HG03108 (cell line): ENCODE data around the gene ELL3.
"Not testable (repeated sequence)": the region's sequence is repeated elsewhere in the genome, so short reads cannot be mapped to it uniquely, and the experiment has no call there.

Source experiments
- ATAC-seq: cut with Tn5 transposase; IDR thresholded peaks from one replicate; pipeline ENCODE4 v1.9.1; 2021; ENCODE audit warnings: moderate library complexity; ENCODE audit not compliant: unreplicated experiment

Gene ELL3

DNA sequence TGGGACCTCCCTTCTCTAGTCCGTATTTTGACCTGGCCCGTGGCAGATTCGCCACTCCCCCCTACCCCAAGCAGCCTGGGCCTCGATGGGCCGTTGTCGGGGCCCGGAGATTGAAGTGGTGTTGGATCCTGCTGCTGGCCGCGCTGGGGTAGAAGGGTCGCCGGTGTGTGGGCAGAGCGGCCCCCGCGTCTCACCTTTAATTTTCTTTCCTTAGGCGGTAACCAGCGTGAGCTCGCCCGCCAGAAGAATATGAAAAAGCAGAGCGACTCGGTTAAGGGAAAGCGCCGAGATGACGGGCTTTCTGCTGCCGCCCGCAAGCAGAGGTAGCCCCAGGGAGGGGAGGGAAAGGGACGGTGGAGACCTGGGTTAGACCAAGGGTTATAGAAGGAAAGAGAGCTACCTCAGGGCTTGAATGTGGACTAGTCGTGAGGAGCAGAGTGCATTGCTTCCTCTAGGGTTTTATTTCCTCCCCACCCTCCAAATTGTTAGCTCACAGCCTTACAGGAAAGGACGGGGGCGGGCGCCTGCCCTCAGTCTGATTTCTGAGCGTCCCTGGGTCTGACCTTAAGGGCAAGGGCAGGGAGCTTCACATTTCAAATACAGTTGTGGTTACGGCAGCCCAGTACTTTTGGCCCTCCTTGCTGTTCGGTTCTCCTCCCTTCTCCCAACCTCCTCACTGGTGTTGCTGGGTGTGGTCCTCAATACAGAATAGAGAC, 16.2 kb upstream of the ELL3 start:
- no peak for ATAC-seq

- peak; percentile 89 for ATAC-seq
These were observed 15.4 kb upstream of the ELL3 start, which contains the start of gene SERF2 for GRCh38 chr15:43791993-43792760. TSS of gene SERF2 (plus strand) at chr15:43792320. CDS start at chr15:43792377, 57 bp downstream.

GRCh38 chr15:43789409-43789808, 12.6 kb upstream of the ELL3 start:
- ATAC-seq = no peak

DNA sequence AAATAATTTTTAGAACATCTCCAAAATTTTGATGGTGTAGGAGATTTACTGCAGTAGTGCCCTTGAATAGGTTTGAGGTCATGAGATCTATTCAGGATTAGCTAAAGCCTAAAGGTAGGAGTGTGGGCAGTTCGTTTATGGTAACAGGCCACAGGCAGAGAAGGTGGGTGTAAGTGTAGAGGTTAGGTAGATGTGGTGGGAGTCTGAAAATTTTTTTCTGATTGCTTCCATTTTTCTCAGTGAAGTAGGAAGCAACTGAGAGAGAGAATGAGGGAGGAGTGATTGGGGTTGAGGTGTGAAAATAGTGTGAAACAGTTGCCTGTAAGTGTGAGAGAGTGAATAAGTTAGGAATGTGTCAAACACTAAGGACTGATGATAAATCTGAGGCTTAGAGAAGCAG, 2.2 kb upstream of the ELL3 start:
- no peak for ATAC-seq

GRCh38 chr15:43777267-43777914, 625 bp upstream of the ELL3 start:
- peak; percentile 36 for ATAC-seq

DNA sequence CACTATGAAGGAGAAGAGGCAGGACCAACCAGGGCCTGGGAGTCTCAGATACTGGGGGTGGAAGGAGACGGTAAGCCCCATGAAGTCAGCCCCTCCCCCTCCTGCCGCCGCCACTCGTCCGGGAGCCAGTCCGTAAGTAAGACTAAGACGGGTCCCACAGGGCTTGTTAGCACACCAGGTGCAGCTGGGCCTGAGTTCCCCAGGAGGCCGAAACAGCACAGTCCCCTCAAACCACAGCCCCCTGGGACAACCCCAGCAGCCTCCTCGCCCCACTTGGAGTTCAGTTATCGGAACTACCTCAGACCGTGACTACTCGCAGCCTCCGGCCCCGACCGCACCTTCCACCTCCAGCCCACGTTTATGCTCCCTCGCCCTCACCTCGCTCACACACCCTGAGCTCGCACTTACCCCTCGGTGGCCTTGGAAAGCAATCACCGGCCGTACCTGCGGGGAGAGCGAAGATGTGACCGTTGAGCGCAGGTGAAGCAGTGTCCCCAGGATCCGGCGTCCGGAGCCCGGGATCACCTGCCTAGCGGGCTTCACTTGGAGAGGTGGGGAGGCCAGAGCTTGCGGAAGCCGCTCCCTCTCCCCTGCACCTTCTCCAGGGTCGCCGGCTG, 557 bp downstream of the ELL3 start:
- ATAC-seq = peak; percentile 63

DNA sequence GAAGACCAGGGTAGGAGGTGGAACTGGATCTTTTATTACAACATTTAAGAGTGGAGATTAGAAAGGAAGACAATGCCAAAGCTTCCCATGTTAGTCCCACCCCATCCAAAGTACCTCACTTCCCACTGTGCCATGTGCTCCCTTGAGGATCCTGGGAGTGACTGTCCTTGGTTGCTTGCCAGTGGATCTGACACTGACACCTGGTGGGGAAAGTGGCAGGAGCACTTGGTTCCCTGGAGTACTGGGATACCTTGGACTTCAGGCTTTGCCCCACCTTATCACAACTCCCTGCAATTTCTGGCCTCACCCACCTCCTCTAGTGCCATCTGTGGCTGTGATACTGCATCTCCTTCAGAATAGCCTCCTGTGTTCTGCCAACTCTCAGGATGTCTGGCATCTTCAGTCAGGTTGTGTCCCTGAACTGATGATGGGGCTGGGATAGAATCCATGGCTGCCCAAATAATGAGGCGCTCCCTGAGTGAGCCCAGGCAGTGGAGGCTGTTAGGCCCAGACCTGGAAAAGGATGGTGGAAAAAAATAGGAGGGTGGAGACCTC, 1.3 kb downstream of the ELL3 start:
- no peak for ATAC-seq

DNA sequence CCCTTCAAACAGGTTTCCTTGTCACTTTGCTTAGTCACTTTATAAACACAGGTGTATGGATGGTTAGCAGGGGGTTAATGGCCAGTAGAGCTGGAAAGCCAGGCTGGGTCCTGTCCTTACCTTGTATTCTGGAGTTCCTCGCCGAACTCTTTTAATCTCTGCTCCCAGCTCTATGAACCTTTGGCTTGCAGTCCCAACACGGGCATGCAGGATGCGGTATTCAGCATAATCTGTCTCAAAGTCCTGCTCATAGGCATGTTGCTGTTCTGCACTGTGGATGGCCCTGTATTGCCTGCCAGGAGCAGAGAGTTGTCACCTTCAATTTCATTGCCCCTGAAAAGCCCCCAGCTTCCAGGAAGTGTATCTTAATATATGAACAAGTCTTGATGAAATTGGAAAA, 2.7 kb downstream of the ELL3 start:
- no peak for ATAC-seq

- ATAC-seq = no peak
These were observed 4.1 kb downstream of the ELL3 start for GRCh38 chr15:43772624-43773023.

DNA sequence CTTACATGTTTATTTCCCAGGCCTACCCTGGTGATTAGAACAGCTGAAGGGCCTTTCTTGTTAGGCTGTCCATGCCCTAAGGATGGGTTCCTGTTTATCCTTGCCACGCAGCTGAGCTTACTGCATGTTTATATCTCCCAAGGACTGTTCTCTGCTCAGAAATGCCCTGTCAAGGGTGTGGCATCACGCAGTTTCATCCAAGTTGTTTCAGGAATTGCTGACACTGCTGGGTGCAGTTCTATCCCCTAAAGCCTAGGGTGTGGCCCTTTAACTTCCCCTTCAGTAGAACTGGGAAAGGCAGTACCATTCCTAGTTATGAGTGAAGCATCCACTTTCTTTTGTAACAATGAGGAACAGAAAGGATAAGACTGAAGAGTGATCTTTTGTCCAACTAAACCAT, 5.0 kb downstream of the ELL3 start:
- no peak for ATAC-seq

- ATAC-seq = no peak
These were observed 7.1 kb downstream of the ELL3 start for GRCh38 chr15:43769584-43770228.

GRCh38 chr15:43763819-43764446, 12.8 kb downstream of the ELL3 start:
- ATAC-seq = no peak

DNA sequence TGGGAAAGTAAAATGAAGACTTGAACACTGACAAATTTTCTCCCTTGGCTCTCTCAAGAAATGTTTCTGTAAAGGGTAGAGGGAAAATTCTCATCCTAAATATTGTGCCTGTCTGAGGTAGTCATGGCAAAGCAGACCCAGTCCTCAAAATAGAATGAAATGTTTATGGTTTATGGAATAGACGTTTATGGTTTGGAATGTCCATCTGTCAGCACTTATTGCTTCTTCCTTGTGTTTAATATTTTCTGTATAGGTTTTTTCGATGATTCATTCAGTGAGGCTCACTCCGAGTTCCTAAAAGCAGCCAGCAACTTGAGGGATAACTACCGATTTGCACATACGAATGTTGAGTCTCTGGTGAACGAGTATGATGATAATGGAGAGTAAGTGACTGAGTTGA, 13.9 kb downstream of the ELL3 start:
- no peak for ATAC-seq

- no peak for ATAC-seq
These were observed 24.9 kb downstream of the ELL3 start for GRCh38 chr15:43751885-43752284.

DNA sequence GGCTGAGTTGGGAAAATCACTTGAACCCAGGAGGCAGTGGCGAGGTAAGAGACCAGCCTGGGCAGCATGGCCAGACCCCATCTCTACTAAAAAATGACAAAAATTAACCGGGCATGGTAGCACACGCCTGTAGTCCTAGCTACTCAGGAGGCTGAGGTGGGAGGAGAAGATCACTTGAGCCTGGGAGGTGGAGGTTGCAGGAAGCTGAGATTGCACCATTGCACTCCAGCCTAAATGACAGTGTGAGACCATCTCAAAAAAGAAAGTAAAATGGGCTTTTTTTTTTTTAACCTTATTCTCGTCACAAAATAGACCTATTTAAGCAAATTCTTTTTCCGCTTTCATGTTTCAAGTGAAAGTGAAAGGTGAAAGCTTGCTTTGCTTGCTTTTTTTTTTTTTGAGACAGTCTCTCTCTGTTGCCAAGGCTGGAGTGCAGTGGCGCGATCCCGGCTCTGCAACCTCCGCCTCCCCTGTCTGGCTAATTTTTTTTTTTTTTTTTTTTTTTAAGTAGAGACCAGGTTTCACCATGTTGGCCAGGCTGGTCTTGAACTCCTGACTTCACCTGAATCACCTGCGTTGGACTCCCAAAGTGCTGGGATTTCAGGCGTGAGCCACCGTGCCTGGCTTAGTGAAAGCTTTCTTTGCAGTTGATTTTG, 26.9 kb downstream of the ELL3 start:
- peak; percentile 30 for ATAC-seq

DNA sequence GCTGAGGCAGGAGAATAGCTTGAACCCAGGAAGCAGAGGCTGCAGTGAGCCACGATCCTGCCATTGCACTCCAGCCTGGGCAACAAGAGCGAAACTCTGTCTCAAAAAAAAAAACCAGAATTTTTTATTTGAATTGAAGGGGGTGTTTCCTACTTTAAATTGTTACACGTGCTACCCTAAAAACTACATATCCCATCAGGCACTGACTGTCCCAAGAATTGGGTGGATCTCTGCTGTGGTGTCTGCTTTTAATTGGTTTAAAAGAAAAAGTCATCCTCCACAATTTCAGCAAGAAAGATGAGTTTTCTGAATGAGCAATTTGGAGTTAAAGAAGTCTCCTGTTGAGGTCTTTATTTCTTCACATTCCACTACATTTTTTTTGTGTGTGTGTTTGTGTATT, 28.4 kb downstream of the ELL3 start:
- ATAC-seq = no peak

DNA sequence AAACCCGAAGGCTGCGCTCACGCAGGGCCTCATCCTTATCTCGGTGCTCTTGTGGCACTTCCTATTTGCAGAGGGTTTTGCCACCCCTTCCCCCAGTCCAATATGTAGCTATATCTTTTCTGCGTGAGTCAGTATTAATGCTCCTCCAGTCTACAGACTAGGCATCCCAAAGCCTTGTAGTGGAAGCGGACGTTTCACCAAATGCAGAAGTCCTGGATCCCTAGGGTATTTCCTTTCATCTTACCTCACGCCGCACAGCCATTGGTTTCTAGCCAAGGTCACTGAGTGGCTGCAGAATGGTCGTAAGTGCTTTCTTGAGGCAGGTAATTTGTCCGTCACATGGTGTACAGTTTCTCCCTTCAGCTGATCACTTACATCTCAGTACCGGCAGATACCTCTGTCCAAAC, 29.9 kb downstream of the ELL3 start:
- not testable (repeated sequence) for ATAC-seq

DNA sequence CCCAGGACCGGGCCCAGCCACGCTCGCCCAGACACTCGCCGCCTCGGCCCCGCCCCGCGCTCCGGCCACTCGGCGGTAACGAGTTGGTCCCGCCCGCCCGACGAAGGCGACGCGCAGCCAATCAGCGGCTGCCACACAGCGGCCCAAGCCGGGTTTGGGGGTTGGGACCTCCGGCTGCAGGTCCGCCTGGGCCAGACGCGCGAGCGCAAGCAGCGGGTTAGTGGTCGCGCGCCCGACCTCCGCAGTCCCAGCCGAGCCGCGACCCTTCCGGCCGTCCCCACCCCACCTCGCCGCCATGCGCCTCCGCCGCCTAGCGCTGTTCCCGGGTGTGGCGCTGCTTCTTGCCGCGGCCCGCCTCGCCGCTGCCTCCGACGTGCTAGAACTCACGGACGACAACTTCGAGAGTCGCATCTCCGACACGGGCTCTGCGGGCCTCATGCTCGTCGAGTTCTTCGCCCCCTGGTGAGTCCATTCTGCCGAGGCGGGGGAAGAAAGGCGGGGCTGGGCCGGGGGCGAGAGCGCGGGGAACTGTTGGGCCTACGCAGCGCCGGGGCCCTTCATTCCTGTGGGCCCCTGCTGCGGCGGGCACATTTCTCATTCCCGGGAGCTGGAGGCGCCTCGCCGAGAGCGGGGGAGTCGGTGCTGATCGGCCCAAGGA, 30.4 kb downstream of the ELL3 start, which contains the start of gene PDIA3:
Gene PDIA3, plus strand, starts transcription at position 194 of the 658 bp plus-strand sequence. Its CDS starts 102 bp downstream, at position 296.
- peak; percentile 69 for ATAC-seq

DNA sequence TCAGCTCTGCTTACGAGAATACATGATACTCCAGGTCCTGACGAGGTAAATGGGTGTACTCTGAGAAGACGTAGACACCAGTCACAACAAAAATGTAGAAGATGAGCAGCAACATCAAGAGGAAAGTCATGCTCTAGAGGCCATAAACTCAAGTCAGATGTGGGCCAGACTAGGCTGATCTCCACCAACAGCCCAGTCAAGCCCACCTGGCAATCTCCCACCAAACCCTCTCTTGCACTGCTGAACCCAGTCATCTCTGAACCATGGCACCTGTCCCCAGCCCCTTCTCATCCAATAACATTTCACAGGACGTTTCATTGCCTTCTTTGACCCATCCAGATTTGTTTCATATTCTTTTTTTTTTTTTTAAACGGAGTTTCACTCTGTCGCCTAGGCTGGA, 41.4 kb downstream of the ELL3 start:
- peak; percentile 28 for ATAC-seq
